K562 (cell line): Measurements from ENCODE around the gene MAPK8IP1. TPM values are rescaled to one million over a fixed set of nuclear protein-coding genes. Genes with fewer than 3 reads are reported as not detected.

Source experiments
- ATAC-seq: fragments of 200-7000 bp; cut with Tn5 transposase; 3 replicates; pipeline ENCODE4 v1.9.1; 2020; ENCODE audit warnings: moderate library complexity
- BruUV-seq: library from RNA; stranded (reverse); fragments of 400-500 nt; replicated peaks from 2 replicates; lab custom pipeline; 2021; lab: Mats Ljungman, UMichigan
- CTCF ChIA-PET: fragments of 300-600 bp; formaldehyde crosslinking; extraction: SDS; loops from one replicate; lab custom pipeline; 2021; ENCODE audit warnings: low intra/inter-chr PET ratio; lab: Yijun Ruan, JAX
- POLR2A ChIA-PET: fragments of 300-600, 350-650 bp; sonication (Branson Sonifier 250); formaldehyde crosslinking; extraction: SDS; loops from one replicate; lab custom pipeline; 2021; ENCODE audit warnings: antibody characterized with exemption, inconsistent platforms; lab: Yijun Ruan, JAX
- DNase-seq, 4 experiments: peaks; one replicate each; pipeline versions ENCODE4 v3.0.0 to v3.0.0-alpha.2; 2011 to 2018; ENCODE audit warnings: low spot score in 3 of 4, mixed read lengths in 3 of 4; ENCODE audit errors: extremely low read depth in 1 of 4
- FAIRE-seq: peaks from 2 replicates; lab custom pipeline; 2011; peaks lifted over from hg19 to GRCh38; lab: Jason Lieb, UNC
- H2AFZ ChIP-seq: 2 replicates; pipeline ENCODE4 v1.6.0; 2011; ENCODE audit warnings: low read depth, low read length, control low read depth, inconsistent platforms
- H3K27ac ChIP-seq: fragments of 200-600 bp; 3 replicates; pipeline ENCODE4 v1.8.0; 2011; ENCODE audit warnings: low read depth, mild to moderate bottlenecking, control low read depth, inconsistent platforms, low read length, moderate library complexity, mixed read lengths; ENCODE audit errors: extremely low read depth
- H3K27me3 ChIP-seq, 2 experiments: fragments of 300-600 bp in 1 of 2; 2 replicates in 1 of 2; 3 replicates in 1 of 2; pipeline versions ENCODE4 v1.6.0 to v1.8.0; 2011; ENCODE audit warnings: inconsistent platforms in 2 of 2, low read length in 2 of 2, mild to moderate bottlenecking in 1 of 2, mixed read lengths in 1 of 2, moderate library complexity in 1 of 2; ENCODE audit not compliant: control insufficient read depth in 2 of 2, insufficient read depth in 2 of 2
- H3K36me3 ChIP-seq: fragments of 300-600 bp; 3 replicates; pipeline ENCODE4 v1.8.0; 2011; ENCODE audit warnings: mild to moderate bottlenecking, low read length, inconsistent platforms; ENCODE audit not compliant: control insufficient read depth, insufficient read depth
- H3K4me1 ChIP-seq, 2 experiments: fragments of 200-600 bp in 1 of 2; replicated peaks in 1 of 2; 2 replicates in 1 of 2; 3 replicates in 1 of 2; pipeline versions ENCODE4 v1.5.1 to v1.8.0; 2011; ENCODE audit warnings: inconsistent platforms in 2 of 2, low read length in 2 of 2, mild to moderate bottlenecking in 1 of 2, mixed read lengths in 1 of 2, moderate library complexity in 1 of 2; ENCODE audit not compliant: control insufficient read depth in 2 of 2, insufficient read depth in 2 of 2
- H3K4me2 ChIP-seq: 2 replicates; pipeline ENCODE4 v1.6.1; 2011; ENCODE audit warnings: low read length, control low read depth, inconsistent platforms, mixed read lengths; ENCODE audit not compliant: insufficient read depth
- H3K4me3 ChIP-seq: fragments of 200-600 bp; sonication (generic), shearing (Covaris generic); 2 replicates; pipeline ENCODE4 v1.5.1; 2016; ENCODE audit warnings: control low read depth, inconsistent platforms
- H3K79me2 ChIP-seq: fragments of 200-600 bp; 3 replicates; pipeline ENCODE4 v1.8.0; 2011; ENCODE audit warnings: low read length, inconsistent platforms; ENCODE audit not compliant: control insufficient read depth, insufficient read depth
- H3K9ac ChIP-seq, 2 experiments: 2 replicates each; pipeline versions ENCODE4 v1.6.0 to v1.6.1; 2011; ENCODE audit warnings: low read depth in 2 of 2, low read length in 2 of 2, control low read depth in 1 of 2, inconsistent platforms in 1 of 2, mild to moderate bottlenecking in 1 of 2, mixed read lengths in 1 of 2; ENCODE audit not compliant: insufficient read depth in 1 of 2
- H3K9me1 ChIP-seq: one replicate; pipeline ENCODE4 v1.6.0; 2011; ENCODE audit warnings: inconsistent platforms, mild to moderate bottlenecking, low read length, moderate library complexity; ENCODE audit not compliant: control insufficient read depth, insufficient read depth
- H3K9me3 ChIP-seq: replicated peaks from 2 replicates; pipeline ENCODE4 v1.5.1; 2011; ENCODE audit warnings: low read depth, low read length, inconsistent platforms; ENCODE audit not compliant: control insufficient read depth, insufficient read depth
- H4K20me1 ChIP-seq: replicated peaks from 2 replicates; pipeline ENCODE4 v1.6.1; 2011; ENCODE audit warnings: low read length, inconsistent platforms, mixed read lengths; ENCODE audit not compliant: control insufficient read depth, insufficient read depth
- ATF3 ChIP-seq, 2 experiments: fragments of 450-650 bp in 1 of 2; sonication (generic) in 1 of 2; formaldehyde crosslinking in 1 of 2; IDR thresholded peaks in 1 of 2; conservative IDR thresholded peaks in 1 of 2; 2 replicates each; pipeline versions ENCODE4 v1.6.1 to v1.8.1; 2016 to 2023; ENCODE audit warnings: mild to moderate bottlenecking in 2 of 2, moderate library complexity in 2 of 2, inconsistent platforms in 1 of 2, missing genetic modification reagents in 1 of 2
- HNRNPK ChIP-seq: fragments of 200-400 bp; formaldehyde crosslinking; IDR thresholded peaks from one replicate; pipeline ENCODE4 v1.6.1; 2018; ENCODE audit warnings: mild to moderate bottlenecking, low read depth, low read length; ENCODE audit not compliant: poor library complexity, severe bottlenecking
- MCM7 ChIP-seq, 2 experiments: fragments of 450-650 bp; IDR thresholded peaks; 2 replicates each; pipeline ENCODE4 v1.6.1; 2016 to 2018
- MED1 ChIP-seq: sonication (generic); formaldehyde crosslinking; IDR thresholded peaks from 2 replicates; pipeline ENCODE4 v1.8.1; 2023; ENCODE audit warnings: missing genetic modification reagents, borderline replicate concordance
- NFRKB ChIP-seq: fragments of 450-650 bp; IDR thresholded peaks from 2 replicates; pipeline ENCODE4 v1.6.1; 2016; ENCODE audit warnings: low read depth
- NFYB ChIP-seq: IDR thresholded peaks from 2 replicates; pipeline ENCODE4 v1.6.1; 2011; ENCODE audit warnings: mild to moderate bottlenecking, moderate library complexity; ENCODE audit not compliant: insufficient read length; ENCODE audit errors: extremely low read depth
- PURB ChIP-seq: sonication (generic); formaldehyde crosslinking; IDR thresholded peaks from 2 replicates; pipeline ENCODE4 v1.9.0; 2021; ENCODE audit warnings: low read depth, mild to moderate bottlenecking, missing genetic modification reagents
- ZBTB17 ChIP-seq: fragments of 450-650 bp; formaldehyde crosslinking; IDR thresholded peaks from 2 replicates; pipeline ENCODE4 v1.4.0; 2020; ENCODE audit warnings: mild to moderate bottlenecking
- ZBTB40 ChIP-seq, 2 experiments: fragments of 450-650 bp in 1 of 2; sonication (generic) in 1 of 2; formaldehyde crosslinking in 1 of 2; IDR thresholded peaks; 2 replicates each; pipeline versions ENCODE4 v1.7.1 to v1.9.0; 2016 to 2022; ENCODE audit warnings: inconsistent platforms in 1 of 2, mild to moderate bottlenecking in 1 of 2, missing genetic modification reagents in 1 of 2
- WGBS: fragments of 100-300 bp; shearing (Covaris generic); methylation state at CpG from one replicate; pipeline ENCODE4 v1.1.6; 2016; ENCODE audit warnings: low coverage, mixed read lengths; ENCODE audit not compliant: insufficient coverage; ENCODE audit errors: missing lambda C conversion rate; 5-methylcytosine and 5-hydroxymethylcytosine counted together
- in situ Hi-C: fragments of 300-500 bp; cut with MboI; formaldehyde crosslinking; loops from 4 replicates; pipeline ENCODE4 v1.15.0; 2018; ENCODE audit warnings: inconsistent platforms, mixed read lengths
- intact Hi-C: fragments of 100-400 bp; cut with micrococcal nuclease; formaldehyde crosslinking; loops from 2 replicates; pipeline ENCODE4 v1.14.2; 2022
- polyA plus RNA-seq, 8 experiments: library from polyadenylated mRNA; depleted of rRNA in 4 of 8; stranded (reverse) in 5 of 8; unstranded in 3 of 8; fragments of >200 nt; fragmentation: Nextera tagmentation in 2 of 8; fragmentation: Illumina TruSeq in 1 of 8; extraction: Ambion mirVana in 2 of 8; extraction: Trizol in 1 of 8; gene quantifications; 2 replicates each; pipeline versions ENCODE4 v1.2.1 to v1.2.3, GENCODE V29; 2011 to 2014; ENCODE audit warnings: inconsistent platforms in 1 of 8, missing spikeins in 1 of 8
- total RNA-seq, 7 experiments: library from RNA; depleted of rRNA in 6 of 7; stranded (reverse); fragments of >200 nt in 6 of 7; fragmentation: Illumina TruSeq in 2 of 7; extraction: Trizol in 2 of 7; gene quantifications; 2 replicates each; pipeline versions ENCODE4 v1.2.1 to v1.2.3, GENCODE V29; 2011 to 2021; ENCODE audit warnings: low replicate concordance in 1 of 7

Gene MAPK8IP1
- total and polyA plus RNA-seq, 9 of the 15 experiments (the other 6 are each of a cell fraction or from before 2014, with no cell fraction given) = 0.13 to 6.9 (median 2.5) TPM

- TF ChIP-seq ZBTB17 (CRISPR knock-in tag) = no peak
- TF ChIP-seq MED1 (CRISPR knock-in tag) = no peak
- no peak for TF ChIP-seq PURB (CRISPR knock-in tag)
- TF ChIP-seq MCM7 (IDR thresholded peaks at IDR 0.05) = no peak
- TF ChIP-seq NFRKB = no peak
- TF ChIP-seq, all 486 proteins: peak for 0
Observed at GRCh38 chr11:45939836-45940235, 54.4 kb downstream of the MAPK8IP1 start (continued).

GRCh38 chr11:45941285-45941684 is 55.8 kb downstream of the MAPK8IP1 start:
- no peak for FAIRE-seq
- POLR2A ChIA-PET = interaction anchor here (0.9 to 1.2 kb wide), 2 partner anchors 42 to 54 kb away, joined by 3 read pairs; no protein-coding TSS in a partner anchor
- TF ChIP-seq ATF3 (IDR thresholded peaks at IDR 0.05) (peak; percentile 71), ATF3 (CRISPR knock-in tag; conservative IDR thresholded peaks at IDR 0.05) (no peak), HNRNPK (no peak), NFYB (no peak), ZBTB40 (IDR thresholded peaks at IDR 0.05) (no peak), ZBTB40 (CRISPR knock-in tag; IDR thresholded peaks at IDR 0.05) (no peak)

More at GRCh38 chr11:45941285-45941684, 55.8 kb downstream of the MAPK8IP1 start:
- no peak for DNase-seq
- Histone ChIP-seq H3K27me3 (no peaks in the 10 kb centered on the region), H3K9me3 (no peaks in the 10 kb centered on the region), H3K36me3 (peaks cover 28% of the 10 kb centered on the region; the same call in 2 of the 3 replicates), H3K79me2 (no peaks in the 10 kb centered on the region), H2AFZ (no peak overlapping the region), H3K27ac (no peak overlapping the region), H3K4me2 (no peak overlapping the region), H3K9ac (no peak overlapping the region), H3K4me1 (peaks cover 0 to 8% of the 10 kb centered on the region in 2 experiments; a peak in 3 of 5 replicates), H3K4me3 (no peak overlapping the region), H4K20me1 (no peaks in the 10 kb centered on the region), H3K9me1 (no peaks in the 10 kb centered on the region)
- in situ Hi-C loops (no loop called here), intact Hi-C loops (loop anchor here (10.0 kb wide), 1 partner anchor 66 kb away; no protein-coding TSS in a partner anchor)
- CTCF ChIA-PET = no interaction called here
- BruUV-seq = no TSS peak
- 74% methylated on average over 4 of the region's 4 CpGs for WGBS
- ATAC-seq = no peak
